HG03097 (cell line): ENCODE results near the gene RETREG1.
"Not testable (repeated sequence)": the region's sequence is repeated elsewhere in the genome, so short reads cannot be mapped to it uniquely, and the experiment has no call there.

ENCODE experiments used
- ATAC-seq: cut with Tn5 transposase; IDR thresholded peaks from one replicate; pipeline ENCODE4 v1.9.1; 2021; ENCODE audit not compliant: unreplicated experiment, low FRiP score

RETREG1 gene

DNA sequence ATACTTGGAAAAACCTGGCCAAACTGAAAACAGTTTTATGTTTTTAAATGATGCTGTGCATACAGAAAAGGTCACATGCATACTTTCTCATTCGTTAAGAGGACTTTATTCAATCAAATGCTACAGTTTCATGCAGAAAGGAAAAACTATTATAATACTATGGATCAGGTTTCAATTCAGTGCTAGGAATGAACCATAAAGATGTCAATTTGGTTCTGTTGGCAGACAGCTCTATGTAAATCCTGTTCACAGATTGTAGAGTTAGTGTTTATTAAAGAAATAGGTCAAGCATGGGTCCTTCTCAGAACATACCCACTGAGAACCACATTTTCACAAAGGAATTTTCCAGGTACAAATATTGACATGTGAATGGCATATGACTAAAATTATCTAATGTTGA, 57.1 kb downstream of the RETREG1 start:
- no peak for ATAC-seq

DNA sequence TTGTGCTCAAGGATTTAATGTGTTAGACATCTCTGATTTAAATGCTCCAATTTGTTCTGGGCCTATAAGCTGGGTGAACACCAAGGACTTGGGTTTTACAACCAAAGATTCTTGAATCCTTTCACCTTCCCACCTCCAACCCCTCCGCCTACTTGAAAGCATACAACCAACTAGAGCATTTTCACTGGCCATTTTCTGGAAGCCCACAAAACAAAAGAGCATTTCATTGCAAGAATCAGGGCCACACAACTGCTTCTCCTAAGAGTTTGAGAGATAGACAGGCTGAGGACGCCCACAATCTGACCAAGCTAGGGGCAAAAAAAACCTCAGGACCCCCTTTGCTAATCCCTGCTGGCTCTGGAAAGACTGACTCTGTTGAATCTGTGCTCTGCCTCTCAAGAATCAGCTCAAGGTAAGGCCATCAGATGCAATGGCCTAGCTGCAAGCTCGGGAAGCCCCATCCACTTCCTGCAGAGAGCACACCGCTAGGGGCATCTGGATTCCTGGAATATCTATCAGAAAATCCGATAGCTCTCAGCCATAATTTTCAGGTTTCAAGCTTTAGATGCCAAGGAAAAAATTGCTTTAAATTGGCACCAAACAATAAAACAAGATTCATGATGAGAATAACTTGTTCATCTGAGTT, 57.7 kb downstream of the RETREG1 start:
- ATAC-seq, result no peak

DNA sequence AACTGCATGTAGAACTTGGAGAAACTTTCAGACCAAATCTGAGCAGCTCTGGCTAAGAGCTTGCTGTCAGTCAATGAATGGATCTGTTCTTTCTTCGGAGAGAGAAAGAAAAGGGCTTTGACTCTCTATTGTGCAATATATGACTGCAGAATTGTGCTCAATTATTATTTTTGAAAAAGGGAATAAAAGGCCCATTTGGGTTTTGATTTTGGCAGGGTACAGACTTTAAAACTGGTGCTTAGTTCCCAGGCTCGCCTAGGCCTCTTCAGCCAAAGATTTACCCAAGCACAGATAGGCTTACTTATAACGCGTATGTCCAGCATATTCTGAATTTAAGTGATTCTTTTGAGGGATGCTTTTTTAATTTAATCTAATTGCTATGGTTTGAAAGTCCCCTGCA, 59.3 kb downstream of the RETREG1 start:
- ATAC-seq, result no peak

DNA sequence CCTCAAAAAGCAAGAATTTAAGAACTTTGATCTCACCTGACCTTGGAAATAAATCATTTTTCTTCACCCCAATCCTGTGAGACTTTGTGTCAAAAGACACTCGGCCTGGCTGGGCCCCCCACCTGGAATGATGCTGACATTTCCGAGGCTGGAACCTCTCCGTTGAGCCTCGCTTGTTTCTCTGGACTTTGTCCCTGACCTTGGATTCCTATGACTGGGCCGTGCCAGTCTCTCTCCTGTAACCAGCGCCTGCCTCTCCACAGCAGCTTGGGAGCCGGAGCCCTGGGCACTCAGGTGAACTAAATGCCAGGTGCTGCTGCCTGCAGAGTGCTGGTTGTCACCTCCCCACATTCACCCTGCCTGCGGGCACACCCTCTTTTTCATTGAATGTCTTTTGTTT, 62.7 kb downstream of the RETREG1 start:
- no peak for ATAC-seq

DNA sequence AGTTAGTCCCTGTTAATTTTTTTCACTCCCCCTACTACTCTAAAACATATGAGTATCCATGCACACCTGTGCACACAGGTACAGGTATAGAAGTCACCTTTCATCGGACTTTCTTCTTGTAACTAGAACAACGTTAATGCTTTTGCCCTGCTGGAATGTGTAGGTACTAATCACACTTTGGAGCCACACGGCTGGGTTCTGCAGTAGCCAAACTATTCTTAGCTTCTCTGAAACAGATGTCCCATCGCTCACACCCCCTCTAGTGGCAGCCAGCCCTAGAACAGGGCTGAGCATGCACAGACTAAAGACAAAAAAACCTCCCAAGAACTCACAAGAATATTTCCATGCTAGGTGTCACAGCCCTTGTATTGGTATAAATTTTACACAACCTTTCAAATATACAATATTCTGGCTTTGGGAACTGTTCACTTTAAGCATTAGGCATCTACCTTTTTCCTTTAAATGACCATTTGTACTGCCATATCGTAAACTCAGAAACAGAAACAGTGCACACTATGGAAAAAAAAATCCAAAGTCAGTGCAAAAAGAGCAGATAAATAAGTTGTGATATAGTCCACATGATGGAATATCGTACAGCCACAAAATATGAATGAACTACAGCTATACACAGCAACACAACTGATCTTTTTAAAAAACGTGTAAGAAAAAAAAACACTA, 64.0 kb downstream of the RETREG1 start:
- ATAC-seq, result peak; percentile 77

DNA sequence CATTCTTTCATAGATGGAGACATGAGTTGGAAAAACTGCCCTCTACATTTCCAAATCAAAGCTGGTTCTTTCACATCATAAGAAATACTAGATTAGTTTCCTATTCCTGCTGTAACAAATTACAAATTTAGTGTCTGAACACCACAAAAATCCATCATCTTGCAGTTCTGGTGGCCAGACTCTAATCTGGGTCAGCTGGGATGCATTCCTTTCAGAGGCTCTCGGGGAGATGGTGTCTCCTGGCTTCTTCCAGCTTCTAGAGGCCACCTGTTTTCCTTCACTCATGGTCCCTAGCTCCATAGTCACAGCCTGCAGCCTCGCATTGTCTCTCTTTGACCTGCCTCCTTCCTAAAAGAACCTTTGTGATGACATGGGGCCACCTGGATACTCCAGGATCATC, 65.2 kb downstream of the RETREG1 start:
- ATAC-seq, result no peak

DNA sequence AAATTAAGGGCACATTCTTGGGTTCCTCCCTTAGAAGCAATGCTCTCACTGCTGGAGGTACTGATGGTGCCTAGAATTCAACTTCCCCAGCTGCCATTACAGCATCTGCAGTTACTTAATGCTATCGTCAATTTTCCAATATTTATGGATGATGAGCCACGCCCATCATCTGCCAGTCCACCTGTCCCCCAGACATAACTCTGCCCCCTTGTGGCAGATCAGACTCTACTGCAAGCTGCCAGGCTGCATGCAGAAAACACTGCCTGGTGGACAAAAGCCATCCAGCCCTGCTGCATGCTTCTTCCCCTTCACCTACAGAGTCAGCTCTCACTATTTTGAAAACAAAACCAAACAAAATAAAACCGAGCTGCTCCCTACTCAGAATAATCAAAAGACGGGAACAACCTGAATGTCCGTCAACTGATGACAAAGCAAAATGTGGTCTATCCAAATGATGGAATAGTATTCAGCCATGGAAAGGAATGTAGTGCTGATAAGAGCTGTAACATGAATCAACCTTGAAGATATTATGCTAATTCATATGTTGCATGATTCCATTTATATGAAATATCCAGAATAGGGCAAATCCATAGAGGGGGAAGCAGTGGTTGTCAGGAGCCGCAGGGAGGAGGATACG, 66.4 kb downstream of the RETREG1 start:
- peak; percentile 65 for ATAC-seq

DNA sequence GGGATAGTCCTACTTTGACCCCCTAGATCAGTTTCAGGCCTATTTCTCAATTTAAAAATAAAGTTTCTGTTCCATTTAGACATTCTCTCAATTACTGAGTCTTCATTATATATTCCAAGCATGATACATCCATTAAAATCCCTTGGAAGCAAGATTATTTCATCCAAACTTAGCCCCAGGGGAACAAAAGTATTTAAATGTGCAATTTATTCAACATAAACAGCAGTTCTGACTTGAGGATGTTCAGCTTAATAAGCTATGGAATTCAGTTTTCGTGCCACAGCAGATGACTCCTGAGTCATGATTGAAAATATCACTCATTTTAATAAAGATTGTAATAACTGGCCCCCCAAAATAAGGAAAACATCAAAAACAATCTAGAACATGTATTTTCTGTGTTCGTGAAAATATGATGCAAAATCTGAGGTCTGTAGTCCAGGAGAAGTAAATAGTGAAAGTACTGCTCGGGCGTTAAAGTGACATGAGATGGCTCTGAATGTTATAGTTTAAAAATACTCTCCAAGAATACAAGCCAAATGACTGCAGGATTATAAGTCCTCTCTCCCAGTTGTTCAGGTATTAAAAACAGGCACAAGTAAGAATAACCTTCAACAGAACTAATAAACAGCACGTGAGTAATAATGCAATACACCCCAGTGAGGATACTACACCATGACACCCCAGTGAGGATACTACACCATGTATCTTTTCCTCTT, 67.1 kb downstream of the RETREG1 start:
- no peak for ATAC-seq

DNA sequence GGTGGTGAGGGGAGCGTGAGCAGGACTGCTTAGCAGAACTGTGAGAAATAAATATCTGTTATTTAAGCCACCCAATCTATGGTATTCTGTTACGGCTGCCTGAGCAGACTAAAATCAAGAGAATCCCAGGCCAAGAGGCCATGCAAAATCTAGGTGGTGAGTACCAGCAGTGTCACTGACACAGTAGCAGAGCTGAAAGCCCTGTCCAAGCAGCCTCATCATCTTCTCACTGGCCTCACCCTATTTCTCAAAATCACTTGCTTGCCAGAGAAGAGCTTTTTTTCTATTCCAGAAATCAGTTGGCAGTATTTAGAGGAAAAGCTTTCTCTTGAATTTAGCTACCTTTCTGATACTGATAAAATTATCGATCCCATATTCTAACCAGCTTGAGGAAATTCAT, 68.0 kb downstream of the RETREG1 start:
- no peak for ATAC-seq

DNA sequence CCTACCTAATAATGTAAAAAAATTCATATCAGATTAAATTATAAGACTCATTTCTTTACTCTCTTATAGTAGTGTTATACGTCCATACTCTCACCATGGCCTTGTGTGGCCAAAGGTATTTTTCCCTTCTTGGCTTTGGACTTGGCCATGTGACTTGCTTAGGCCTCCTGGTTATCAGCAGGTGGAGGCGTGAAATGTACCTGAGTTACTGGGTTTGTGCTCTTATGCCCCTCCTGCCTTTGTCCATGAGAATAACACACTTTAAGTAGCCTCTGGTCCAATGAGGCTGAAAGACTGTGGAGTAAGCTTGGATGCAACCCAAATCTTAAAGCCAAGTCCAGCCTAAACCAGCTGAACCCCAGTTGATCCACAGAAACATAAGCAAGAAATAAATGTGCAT, 68.7 kb downstream of the RETREG1 start:
- no peak for ATAC-seq

DNA sequence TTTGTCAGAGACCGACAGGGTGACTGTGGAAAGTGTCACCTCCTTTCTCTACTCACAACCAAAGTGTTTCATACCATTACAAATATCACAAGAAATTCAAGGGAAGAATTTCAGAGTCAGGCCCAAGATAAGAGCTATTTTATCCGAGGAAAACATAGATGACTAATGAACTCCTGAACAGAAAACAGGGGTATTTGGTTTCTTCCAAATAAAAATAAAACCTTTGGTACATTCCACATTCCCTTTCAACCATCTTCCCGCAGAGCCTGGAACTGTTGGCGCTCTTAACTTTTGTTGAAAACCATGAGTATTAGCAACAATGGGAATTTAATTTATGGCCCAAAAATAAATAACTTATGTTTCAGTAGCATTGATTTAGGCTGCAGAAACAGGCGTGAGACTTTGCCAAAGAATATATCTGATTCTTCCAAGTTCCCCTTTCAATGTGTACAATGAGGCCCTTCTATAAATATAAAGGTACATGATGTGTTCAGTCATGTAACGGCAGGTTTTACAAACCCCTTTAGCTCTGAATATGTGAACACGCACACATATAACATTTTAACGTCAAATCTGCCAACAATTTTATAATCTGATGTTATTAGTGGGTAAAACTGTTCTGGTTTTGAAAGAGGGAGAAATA, 69.5 kb downstream of the RETREG1 start:
- ATAC-seq, result no peak

DNA sequence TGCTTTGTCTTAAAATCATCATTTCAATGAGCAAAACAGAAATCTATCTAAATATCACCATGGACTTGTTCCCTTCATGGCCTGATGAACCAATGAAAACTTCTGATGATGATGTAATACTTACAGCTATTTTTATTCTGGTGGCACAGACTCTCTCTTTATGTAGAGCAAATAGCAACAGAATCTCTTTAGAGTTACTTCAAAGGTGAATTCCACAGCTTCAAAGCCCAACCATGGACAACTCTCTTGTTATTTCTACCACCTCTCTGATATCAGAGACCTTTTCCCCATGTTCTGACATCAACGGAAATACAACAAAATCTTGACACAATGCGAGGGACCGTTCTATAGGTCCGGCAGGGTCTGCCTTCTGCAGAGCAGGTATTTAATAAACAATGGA, 70.1 kb downstream of the RETREG1 start:
- no peak for ATAC-seq

DNA sequence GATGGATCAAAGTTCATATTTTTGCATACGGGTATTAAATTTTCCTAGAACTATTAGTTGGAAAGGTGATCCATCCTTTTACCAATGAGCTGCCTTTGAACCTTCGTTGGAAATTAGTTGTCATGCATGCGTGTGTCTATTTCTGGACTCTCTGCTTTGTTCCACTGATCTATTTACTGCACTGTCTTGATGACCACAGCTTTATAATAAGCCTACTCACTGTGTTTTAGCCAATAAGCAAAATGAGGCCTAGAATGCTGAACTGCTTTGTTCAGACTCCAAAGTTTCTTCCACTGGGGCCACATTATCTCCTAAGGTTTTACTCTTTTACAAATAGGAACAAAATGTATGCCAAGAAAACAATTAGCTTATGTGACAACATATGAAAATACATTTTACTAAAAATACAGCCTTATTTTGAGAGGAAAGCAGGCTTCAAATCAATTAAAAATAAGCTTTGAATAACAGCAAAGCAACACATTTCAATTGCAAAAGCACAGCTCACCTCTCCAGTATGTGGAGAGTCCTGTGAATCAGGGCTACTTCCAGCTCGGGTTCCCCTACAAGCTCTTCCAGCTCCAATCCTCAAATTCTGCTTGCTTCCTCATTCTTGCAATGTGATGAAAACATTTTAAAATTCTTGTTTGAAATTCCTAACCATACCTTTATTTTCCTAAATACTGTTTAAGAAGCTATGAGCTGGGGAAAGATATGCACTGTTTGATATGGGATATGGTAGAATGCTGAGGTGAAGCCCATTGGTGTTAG, 72.0 kb downstream of the RETREG1 start:
- ATAC-seq, result no peak

DNA sequence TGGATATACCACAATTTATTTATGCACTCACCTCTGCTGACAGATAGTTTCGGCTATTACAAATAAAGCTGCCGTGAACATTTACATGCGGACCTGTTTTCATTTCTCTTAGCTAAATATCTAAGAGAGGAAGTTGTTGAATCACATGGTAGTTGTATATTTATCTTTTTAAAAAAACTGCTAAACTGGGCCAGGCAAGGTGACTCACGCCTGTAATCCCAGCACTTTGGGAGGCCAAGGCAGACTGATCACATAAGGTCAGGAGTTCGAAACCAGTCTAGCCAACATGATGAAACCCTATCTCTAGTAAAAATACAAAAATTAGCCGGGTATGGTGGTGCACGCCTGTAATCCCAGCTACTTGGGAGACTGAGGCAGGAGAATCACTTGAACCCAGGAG, 73.6 kb downstream of the RETREG1 start:
- ATAC-seq, result not testable (repeated sequence)

DNA sequence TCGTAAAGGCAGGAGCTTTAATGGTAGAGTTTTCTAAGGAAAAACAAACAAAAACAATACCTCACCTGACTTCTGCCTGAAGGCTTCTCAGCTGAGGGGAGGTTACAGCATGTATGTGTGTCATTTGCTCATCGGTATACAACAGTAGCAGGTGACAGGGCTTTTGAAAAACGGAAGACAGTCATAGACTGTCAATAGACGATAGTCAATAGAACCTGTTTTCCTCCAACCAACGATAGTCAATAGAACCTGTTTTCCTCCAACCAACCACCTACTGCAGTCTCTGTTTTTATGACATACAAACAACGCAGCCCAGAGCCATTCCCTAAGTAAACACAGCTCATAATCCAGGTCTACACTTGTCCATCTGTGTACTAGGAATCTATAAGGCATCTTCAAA, 74.6 kb downstream of the RETREG1 start:
- ATAC-seq, result no peak

DNA sequence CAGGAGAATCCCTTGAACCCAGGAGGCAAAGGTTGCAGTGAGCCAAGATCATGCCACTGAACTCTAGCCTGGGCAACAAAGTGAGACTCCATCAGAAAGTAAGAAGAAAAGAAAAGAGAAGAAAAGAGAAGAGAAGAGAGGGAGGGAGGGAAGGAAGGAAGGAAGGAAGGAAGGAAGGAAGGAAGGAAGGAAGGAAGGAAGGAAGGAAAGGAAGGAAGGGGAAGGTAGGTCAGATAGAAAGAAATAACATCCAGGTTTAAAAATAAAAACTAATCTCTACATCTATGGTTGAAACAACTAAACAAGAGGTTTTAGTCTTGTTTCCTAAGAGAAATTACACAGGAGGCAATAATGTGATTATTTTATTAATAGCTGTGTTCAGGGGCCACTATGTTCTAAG, 75.2 kb downstream of the RETREG1 start:
- not testable (repeated sequence) for ATAC-seq

DNA sequence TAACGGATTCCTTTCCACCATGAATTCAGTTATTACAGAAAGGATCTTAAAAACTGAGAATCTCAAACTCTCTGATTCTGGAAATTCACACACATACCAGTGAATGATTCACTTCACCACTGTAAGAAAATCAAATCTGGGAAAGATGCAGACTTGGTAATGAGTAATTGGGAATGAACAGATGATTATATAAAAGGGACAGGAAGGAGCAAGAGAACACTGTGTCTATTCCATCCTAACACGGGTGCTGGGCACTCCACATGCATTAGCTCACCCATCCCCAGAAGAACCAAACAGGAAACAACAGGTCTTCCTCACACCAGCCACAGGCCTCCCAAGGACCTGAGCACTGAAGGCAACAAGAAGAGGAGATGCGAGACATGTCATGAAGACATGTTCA, 76.4 kb downstream of the RETREG1 start:
- ATAC-seq, result no peak

DNA sequence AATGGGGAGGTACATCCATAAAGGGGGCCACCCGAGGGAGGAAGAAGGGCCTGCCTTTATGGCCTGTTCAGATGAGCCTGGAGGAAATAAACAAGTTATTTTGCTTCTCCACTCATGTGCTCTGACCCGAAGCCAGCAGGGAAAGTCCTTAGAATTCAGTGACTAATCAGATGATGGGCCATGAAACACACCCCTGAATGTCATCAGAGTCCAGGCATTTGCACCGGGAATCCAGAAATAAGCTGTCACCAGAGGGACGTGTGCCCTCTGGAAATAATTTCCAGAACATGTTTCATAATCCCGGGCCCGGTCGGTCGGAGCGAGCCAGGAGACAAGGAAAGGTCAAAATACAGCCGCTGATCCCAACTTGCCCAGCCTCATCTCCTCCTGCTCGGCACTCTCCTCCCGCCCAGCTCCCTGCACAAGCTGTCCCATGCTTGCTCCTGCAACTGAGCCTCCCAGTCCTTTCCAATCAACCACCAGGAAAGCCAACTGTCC, 77.6 kb downstream of the RETREG1 start:
- no peak for ATAC-seq

DNA sequence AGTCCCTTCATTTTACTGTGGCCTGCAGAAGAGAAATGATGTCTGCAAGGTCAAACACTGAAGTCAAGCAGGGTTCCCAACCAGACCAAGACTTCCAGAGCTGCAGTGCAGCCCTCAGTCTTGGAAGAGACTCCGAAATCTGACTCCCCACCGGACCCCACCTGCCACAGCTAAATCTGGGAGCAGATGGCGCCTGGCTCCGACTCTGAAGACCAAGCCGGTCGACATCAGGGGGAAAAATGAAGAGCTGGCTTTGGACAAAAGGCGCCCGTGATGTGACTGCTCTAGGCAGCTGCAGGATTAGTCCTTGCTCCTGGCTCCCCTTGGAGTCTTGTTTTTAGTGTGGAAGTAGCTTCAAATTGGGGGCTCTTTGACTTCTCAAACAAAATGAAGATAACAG, 78.8 kb downstream of the RETREG1 start:
- ATAC-seq, result no peak

DNA sequence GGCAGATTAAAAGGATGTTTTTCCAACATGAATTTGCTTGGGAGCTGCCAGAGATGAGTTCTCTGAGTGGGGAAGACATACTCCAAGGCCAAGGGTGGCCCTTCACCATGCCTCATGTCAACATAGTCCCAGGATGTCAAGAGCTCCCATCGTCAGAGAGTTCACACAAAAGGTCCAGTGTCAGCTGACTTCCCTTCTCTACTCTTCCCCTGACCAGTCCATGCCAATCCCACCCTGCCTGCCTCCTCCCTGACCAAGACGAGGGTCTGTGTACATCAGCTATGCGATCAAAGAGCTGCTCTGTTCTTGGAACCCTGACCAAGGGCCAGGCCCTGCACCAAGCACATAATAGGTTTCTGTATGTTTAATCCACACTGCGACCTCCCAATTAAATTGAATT, 80.0 kb downstream of the RETREG1 start:
- no peak for ATAC-seq
